ENCODE measurements around the gene GMPPA.

GMPPA gene

GRCh38 chr2:219540784-219541504 lies 42.3 kb downstream of the GMPPA start:
- no peak for DNase-seq (ENCODE audit: low spot score)

GRCh38 chr2:219541611-219542180 lies 43.0 kb downstream of the GMPPA start:
- DNase-seq (ENCODE audit: low spot score): peak; percentile 91

DNA sequence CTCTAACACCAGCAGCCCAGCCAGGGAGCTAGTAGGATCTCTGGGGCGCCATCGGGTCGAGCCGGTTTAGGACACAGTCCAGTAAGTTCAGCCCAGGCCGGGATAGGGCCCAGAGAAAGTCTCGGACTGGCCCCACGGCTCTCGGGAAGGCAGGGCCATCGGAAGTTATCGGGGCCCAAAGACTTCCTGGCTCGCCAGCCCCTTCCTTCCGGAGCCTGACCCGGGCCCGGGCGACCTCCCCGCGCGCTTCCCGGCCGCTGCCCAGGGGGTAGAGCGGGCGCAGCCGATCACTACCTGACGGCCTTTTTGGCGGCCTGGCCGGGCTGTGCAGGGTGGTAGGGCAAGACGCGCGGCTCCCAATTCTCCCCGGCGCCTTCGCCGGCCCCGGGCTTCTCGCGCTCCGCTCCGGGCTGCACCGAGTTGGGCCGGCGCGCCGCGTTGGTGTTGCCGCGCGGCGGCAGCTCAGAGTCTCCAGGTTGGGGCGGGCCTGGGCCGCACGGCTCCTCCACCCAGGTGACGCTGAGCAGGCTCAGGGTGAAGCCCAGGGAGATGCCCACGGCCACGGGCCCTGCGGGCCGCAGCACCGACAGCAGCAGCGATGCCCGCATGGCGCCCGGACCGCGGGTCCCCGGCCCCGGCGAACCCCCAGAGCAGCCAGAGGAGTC lies 44.4 kb downstream of the GMPPA start:
- peak; percentile 34 for DNase-seq (ENCODE audit: low spot score)

- peak; percentile 96 for DNase-seq (ENCODE audit: low spot score)
These were observed 45.1 kb downstream of the GMPPA start, which contains the start of the genes CHPF and TMEM198 for GRCh38 chr2:219543596-219544358. TSS of gene CHPF (minus strand) at chr2:219543809. CDS start at chr2:219543538, 271 bp downstream. TSS of gene TMEM198 (plus strand) at chr2:219544028. CDS start at chr2:219544728, 700 bp downstream.

DNA sequence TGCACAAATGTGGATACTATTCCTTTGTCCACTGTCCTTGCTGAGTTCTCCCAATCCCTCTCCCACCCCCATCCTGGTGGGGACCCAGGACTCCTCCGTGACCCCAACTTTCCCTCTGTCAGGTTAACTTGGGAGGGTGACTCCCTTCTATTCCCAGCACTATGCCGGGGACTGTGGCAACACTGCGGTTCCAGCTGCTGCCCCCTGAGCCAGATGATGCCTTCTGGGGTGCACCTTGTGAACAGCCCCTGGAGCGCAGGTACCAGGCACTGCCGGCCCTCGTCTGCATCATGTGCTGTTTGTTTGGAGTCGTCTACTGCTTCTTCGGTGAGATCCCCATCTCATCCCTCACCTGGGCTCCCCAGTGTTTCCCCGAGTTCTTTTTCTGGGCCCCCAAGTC lies 45.9 kb downstream of the GMPPA start:
- no peak for DNase-seq (ENCODE audit: low spot score)

DNA sequence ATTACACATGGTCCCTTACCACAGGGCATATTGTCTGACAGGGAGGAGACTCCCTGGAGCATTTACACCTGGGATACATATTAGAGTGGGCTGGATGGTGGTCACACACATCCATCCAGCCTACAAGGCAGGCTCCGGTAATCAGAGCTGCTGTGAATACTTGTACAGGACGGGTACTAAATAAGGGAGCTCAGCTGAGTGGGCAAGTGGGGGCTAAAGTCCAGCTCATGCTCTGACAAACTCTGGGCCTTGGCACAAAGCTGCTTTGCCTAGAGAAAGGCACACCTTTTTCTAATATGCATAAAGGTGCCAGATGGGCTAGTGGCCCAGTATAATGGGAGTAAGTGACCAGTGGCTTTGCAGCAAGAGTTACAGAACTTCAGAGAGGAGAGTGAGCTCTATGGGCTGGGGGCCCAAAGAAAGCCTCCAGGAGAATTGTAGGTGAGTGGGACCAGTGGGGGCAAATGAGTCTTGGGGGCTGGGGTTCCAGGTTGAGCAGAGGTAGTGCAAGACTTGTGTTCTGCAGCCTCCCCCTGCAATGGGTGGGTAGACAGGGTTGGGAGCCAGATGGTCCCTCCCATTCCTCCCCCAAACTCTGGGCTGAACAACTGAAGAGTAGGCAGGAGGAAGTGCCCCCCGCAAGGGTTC lies 46.7 kb downstream of the GMPPA start:
- DNase-seq (ENCODE audit: low spot score): no peak

DNA sequence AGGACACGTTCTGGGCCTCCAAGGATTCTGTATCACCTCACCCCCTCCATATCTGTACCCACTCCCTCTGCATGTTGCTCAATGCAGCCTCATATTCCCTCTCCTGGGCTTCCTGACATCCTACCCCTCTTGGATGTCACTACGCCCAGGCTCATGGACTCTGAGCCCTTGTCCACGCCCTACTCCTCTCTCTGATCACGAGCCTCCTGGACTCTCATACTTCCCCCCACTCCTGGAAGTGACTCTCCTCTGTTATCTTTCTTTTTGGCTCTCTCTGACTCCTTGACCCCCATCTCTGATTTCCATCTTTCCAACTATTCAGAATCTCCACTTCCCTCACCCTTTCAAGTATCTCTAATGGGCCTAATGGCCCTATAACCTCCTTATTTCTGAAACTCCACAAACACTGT lies 47.3 kb downstream of the GMPPA start:
- DNase-seq (ENCODE audit: low spot score): no peak

DNA sequence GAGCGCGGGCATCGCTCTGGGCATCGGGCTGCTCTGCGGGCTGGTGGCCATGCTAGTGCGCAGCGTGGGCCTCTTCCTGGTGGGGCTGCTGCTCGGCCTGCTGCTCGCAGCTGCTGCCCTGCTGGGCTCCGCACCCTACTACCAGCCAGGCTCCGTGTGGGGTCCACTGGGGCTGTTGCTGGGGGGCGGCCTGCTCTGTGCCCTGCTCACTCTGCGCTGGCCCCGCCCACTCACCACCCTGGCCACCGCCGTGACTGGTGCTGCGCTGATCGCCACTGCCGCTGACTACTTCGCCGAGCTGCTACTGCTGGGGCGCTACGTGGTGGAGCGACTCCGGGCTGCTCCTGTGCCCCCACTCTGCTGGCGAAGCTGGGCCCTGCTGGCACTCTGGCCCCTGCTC lies 48.9 kb downstream of the GMPPA start:
- no peak for DNase-seq (ENCODE audit: low spot score)

GRCh38 chr2:219548990-219549389 lies 50.3 kb downstream of the GMPPA start:
- no peak for DNase-seq (ENCODE audit: low spot score)

DNA sequence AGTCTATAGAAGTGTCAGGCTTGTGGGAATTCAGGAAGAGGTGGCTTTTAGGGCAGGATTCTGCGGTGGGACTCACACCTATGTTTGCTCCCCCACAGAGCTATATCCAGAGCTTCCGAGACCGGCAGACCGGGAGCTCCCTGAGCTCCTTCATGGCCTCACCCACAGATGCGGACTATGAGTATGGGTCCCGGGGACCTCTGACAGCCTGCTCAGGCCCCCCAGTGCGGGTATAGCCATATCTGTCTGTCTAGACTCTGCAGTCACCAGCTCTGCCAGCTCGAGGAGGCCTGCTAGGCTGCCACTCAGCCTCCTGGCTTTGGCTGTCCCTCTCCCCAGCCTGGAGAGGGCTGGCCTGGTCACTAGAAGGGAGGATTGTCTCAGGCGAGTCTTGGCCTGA lies 50.9 kb downstream of the GMPPA start:
- DNase-seq (ENCODE audit: low spot score): no peak

DNA sequence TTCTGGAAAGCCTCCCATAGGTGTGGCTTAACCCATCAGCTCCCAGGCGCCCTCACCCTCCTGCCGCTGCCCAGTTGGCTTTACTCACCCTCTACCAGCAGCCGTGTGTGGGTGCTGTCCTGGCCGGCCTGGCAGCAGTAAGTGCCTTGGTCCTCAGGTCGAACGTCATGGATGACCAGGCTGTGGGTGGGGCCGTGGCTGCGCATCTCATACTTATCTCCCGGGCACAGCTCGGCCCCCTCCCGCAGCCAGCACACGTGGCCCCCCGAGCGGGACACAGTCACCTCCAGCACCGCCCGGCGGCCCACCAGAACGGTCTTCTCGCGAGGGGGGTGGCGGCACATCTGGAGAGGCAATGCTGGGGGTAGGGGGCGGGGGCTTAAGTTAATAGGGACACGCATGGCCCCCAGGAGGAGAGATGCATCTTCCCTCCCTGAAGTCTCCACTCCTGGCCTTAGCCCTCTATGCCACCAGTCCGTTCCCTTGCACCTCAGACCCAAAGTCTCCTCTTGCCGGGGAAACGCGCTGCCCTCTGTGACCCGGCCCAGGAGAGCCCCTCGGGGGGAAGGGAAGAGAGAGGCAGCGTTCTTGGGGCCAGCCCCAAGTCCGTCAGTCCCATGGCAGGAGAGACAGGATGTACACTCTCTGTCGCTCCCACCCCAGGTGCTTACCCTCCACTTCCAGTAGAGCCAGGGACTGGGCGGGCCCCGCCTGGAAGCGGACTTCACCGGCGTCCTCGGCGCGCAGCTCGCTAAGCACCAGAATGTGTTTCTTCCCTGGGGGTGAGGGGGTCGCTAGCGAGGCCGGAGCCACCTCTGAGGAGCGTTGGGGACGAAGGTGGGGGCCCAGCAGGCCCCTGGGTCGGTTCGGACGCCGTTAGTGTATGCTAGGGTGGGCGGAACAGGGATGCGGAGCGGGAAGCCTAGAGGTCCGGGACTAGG lies 53.0 kb downstream of the GMPPA start:
- no peak for DNase-seq (ENCODE audit: low spot score)

DNA sequence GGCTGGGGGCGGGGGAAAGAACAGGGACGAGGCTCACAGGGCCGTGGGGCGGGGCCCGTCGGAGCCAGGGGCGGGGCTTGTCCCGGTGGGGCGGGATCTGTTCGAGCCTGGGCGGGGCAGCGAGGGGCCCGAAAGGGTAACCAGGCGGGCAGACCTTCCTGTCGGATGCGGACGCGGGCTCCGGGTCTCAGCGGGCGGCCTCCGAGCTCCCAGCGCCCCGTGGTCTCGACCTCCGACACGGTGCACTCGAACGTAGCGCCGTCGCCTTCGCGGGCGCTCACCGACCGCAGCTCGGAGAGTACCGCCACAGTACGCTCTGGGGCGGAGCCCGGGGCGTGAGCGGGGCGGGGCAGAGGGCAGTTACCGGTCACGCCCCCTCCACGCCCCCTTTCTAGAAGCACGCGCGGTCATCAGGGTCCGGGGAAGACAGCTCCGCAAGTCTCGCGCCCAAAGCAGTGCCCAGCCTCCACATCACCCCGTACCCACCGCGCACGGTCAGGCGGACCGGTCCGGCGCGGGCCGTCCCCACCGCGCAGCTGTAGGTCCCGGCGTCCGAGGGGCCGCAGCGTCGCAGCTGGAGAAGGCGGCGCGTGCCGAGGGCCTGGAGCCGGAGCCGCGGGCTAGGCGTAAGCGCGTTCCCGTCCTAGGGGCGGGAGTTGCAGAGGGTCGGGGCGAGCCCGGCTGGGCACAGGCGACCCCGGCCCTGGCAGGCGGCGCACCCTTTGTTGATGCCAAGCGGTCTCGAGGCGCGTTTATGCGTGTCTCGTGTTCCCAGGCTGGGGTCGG lies 53.9 kb downstream of the GMPPA start:
- peak; percentile 70 for DNase-seq (ENCODE audit: low spot score)

DNA sequence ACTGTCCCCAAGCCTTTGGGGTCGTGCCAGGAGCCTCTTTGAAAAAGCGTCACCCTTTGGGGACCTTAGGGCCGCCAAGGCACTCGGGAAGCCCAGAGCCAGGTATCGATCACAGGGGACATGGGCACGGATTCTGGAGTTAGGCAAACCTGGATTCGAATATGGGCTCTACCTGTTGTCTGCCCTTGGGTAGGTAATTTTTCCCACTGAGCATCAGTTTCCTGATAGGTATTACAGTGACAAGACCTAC lies 54.4 kb downstream of the GMPPA start:
- no peak for DNase-seq (ENCODE audit: low spot score)

- no peak for DNase-seq (ENCODE audit: low spot score)
These were observed 54.8 kb downstream of the GMPPA start for GRCh38 chr2:219553463-219553963.

GRCh38 chr2:219554350-219554749 lies 55.7 kb downstream of the GMPPA start:
- no peak for DNase-seq (ENCODE audit: low spot score)

DNA sequence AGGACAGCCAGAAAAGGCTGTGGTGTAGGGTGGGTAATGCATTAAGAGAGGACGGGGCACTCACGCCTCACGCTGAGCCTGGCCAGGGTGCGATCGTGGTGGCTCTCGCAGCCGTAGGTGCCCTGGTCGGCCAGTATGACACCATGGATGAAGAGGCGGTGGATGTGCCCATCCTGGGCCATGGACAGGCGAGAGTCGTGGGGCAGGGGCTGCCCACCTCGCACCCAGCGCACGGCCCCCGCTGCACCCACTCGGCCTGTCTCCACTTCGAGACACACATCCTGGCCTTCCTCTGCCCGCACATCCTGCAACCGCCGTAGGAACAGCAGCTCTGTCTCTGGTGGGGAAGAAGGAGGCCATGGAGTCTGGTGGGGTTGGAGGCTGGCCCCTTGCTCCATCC lies 57.3 kb downstream of the GMPPA start:
- DNase-seq (ENCODE audit: low spot score): no peak

GRCh38 chr2:219556413-219556812 lies 57.7 kb downstream of the GMPPA start:
- DNase-seq (ENCODE audit: low spot score): no peak

Measured in activated CD4-positive, alpha-beta T cell treated with anti-CD3 and anti-CD28 coated beads, Interleukin-2, Interleukin-4, amounts not matched to agents 100 ng/mL and 50 ng/mL, durations not matched to agents 16 hours and 8 hours (primary cell).